SK-N-SH treated with all-trans-retinoic acid at 6 μM for 48 hours (cell line): ENCODE measurements around the gene SPSB2.
"Not testable (repeated sequence)": the region's sequence is repeated elsewhere in the genome, so short reads cannot be mapped to it uniquely, and the experiment has no call there.

ENCODE experiments used
- ATAC-seq: fragments of 200-7000 bp; cut with Tn5 transposase; 3 replicates; pipeline ENCODE4 v1.9.1; 2020; ENCODE audit warnings: mild to moderate bottlenecking, moderate library complexity
- CSDC2 ChIP-seq: fragments of 250-450 bp; sonication (Bioruptor Pico); IDR thresholded peaks from 2 replicates; pipeline ENCODE4 v1.5.0; 2020; ENCODE audit warnings: mild to moderate bottlenecking, moderate library complexity
- CSRNP3 ChIP-seq: fragments of 250-450 bp; sonication (Bioruptor Pico); IDR thresholded peaks from 2 replicates; pipeline ENCODE4 v1.5.1; 2021; ENCODE audit warnings: mild to moderate bottlenecking, moderate library complexity
- GLIS3 ChIP-seq: fragments of 250-450 bp; sonication (Bioruptor Pico); IDR thresholded peaks from 2 replicates; pipeline ENCODE4 v1.5.0; 2020; ENCODE audit warnings: mild to moderate bottlenecking, moderate library complexity
- OSR1 ChIP-seq: fragments of 250-450 bp; sonication (Bioruptor Pico); IDR thresholded peaks from 2 replicates; pipeline ENCODE4 v1.8.0; 2022; ENCODE audit warnings: moderate library complexity, mild to moderate bottlenecking, inconsistent platforms
- POU6F1 ChIP-seq: fragments of 250-450 bp; sonication (Bioruptor Pico); IDR thresholded peaks from 2 replicates; pipeline ENCODE4 v1.8.0; 2021; ENCODE audit warnings: low read depth, mild to moderate bottlenecking, moderate library complexity, borderline replicate concordance
- PPARA ChIP-seq: fragments of 250-450 bp; sonication (Bioruptor Pico); IDR thresholded peaks from 2 replicates; pipeline ENCODE4 v1.5.0; 2020; ENCODE audit warnings: mild to moderate bottlenecking, borderline replicate concordance
- RARB ChIP-seq: fragments of 250-450 bp; sonication (Bioruptor Pico); IDR thresholded peaks from 2 replicates; pipeline ENCODE4 v1.8.0; 2021; ENCODE audit warnings: mild to moderate bottlenecking, moderate library complexity
- ZFP3 ChIP-seq: fragments of 250-450 bp; sonication (Bioruptor Pico); IDR thresholded peaks from 2 replicates; pipeline ENCODE4 v1.5.0; 2020; ENCODE audit warnings: mild to moderate bottlenecking, moderate library complexity
- ZFP30 ChIP-seq: fragments of 450-650 bp; formaldehyde crosslinking; IDR thresholded peaks from 2 replicates; pipeline ENCODE4 v1.5.0; 2022; ENCODE audit warnings: mild to moderate bottlenecking, moderate library complexity
- ZNF565 ChIP-seq: fragments of 450-650 bp; formaldehyde crosslinking; conservative IDR thresholded peaks from 2 replicates; pipeline ENCODE4 v1.5.0; 2020; ENCODE audit warnings: low read depth, mild to moderate bottlenecking, moderate library complexity
- ZNF70 ChIP-seq: fragments of 450-650 bp; formaldehyde crosslinking; IDR thresholded peaks from 2 replicates; pipeline ENCODE4 v1.5.0; 2020; ENCODE audit warnings: mild to moderate bottlenecking, moderate library complexity
- TF ChIP-seq, protein P1 (sequence below): fragments of 250-450 bp; sonication (Bioruptor Pico); IDR thresholded peaks from 2 replicates; pipeline ENCODE4 v1.5.1; 2020; ENCODE audit warnings: low read depth, mild to moderate bottlenecking, moderate library complexity
- TF ChIP-seq, protein P2 (sequence below): fragments of 250-450 bp; sonication (Bioruptor Pico); IDR thresholded peaks from 2 replicates; pipeline ENCODE4 v1.8.0; 2020; ENCODE audit warnings: mild to moderate bottlenecking, moderate library complexity, borderline replicate concordance

Gene SPSB2

GRCh38 chr12:6891646-6892001 is 18.5 kb upstream of the SPSB2 start:
- TF ChIP-seq ZFP3 (no peak), CSDC2 (no peak), RARB (CRISPR knock-in tag) (no peak), ZFP30 (CRISPR knock-in tag) (no peak), ZNF565 (no peak)
- TF ChIP-seq, protein P1, sequence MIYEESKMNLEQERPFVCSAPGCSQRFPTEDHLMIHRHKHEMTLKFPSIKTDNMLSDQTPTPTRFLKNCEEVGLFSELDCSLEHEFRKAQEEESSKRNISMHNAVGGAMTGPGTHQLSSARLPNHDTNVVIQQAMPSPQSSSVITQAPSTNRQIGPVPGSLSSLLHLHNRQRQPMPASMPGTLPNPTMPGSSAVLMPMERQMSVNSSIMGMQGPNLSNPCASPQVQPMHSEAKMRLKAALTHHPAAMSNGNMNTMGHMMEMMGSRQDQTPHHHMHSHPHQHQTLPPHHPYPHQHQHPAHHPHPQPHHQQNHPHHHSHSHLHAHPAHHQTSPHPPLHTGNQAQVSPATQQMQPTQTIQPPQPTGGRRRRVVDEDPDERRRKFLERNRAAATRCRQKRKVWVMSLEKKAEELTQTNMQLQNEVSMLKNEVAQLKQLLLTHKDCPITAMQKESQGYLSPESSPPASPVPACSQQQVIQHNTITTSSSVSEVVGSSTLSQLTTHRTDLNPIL = no peak
- peak; percentile 21 for ATAC-seq

DNA sequence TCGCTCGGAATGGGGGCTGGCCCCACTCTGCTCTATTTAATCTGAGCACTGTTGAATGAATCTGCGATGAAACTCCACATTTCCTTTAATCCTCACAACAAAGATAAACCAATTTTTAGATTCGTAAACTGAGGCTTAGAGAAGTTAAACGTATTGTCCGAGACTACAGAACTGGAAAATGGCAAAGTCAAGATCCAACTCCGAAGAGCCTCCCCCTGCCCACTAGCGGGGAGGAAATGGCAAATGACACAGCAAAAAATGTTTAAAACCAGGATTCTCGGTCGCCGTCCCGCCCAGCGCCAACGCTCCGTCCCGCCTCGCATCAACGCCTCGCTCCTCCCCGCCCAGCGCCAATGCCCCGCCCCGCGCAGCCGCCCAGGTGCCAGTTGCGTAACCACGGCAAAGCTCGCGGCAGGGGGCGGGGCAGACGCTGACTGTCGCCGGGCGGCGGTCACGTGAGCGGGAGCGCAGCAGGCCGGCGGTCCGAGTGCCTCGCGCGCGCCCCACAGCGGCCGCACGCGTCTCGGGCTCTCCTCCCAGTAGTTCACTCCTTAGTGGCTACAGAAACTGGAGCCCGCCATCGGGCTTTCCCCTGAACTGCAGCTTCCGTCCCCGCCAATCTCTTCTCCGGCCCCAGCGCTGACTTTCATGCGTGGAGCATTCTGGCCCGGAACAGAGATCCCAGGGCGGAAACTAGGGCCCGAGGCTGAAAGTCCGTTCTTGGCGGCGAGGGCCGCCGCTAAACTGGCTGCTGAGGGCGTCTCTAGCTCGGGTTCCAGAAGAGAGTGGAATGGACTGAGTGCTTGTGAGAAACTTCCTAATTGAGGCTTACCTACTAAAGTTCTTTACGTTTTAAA is 17.9 kb upstream of the SPSB2 start:
- ATAC-seq = peak; percentile 99
- TF ChIP-seq PPARA (CRISPR knock-in tag) (no peak), CSRNP3 (no peak), GLIS3 (no peak), ZNF70 (CRISPR knock-in tag) (no peak), CSDC2 (no peak)
- TF ChIP-seq, protein P2, sequence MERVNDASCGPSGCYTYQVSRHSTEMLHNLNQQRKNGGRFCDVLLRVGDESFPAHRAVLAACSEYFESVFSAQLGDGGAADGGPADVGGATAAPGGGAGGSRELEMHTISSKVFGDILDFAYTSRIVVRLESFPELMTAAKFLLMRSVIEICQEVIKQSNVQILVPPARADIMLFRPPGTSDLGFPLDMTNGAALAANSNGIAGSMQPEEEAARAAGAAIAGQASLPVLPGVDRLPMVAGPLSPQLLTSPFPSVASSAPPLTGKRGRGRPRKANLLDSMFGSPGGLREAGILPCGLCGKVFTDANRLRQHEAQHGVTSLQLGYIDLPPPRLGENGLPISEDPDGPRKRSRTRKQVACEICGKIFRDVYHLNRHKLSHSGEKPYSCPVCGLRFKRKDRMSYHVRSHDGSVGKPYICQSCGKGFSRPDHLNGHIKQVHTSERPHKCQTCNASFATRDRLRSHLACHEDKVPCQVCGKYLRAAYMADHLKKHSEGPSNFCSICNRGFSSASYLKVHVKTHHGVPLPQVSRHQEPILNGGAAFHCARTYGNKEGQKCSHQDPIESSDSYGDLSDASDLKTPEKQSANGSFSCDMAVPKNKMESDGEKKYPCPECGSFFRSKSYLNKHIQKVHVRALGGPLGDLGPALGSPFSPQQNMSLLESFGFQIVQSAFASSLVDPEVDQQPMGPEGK (CRISPR knock-in tag) = no peak

DNA sequence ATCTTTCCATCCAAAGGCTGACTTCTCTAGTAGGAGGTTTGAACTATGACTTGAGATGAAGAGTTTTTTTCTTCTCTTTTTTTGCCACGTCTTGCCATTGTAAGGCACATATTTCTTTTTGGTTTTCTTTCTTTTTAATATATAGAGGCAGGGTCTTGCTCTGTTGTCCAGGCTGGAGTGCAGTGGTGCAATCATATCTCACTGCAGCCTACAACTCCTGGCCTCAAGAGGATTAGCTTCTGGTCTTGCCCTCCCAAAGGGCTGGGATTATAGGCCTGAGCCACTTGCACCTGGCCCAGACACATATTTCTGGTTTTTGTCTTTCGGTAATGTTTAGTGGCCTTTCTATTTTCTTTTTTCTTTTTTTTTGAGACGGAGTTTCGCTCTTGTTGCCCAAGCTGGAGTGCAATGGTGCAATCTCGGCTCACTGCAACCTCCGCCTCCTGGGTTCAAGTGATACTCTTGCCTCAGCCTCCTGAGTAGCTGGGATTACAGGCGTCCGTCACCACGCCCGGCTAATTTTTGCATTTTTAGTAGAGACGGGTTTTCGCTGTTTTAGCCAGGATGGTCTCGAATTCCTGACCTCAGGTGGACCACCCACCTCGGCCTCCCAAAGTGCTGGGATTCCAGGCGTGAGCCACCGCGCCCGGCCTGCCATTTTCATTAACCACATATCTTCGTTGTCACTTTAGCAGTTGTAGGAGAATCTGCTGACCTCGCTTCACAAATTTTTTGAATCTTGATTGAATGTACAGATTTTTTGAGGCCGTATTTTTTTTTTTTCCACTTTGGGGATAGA is 16.9 kb upstream of the SPSB2 start:
- not testable (repeated sequence) for ATAC-seq

DNA sequence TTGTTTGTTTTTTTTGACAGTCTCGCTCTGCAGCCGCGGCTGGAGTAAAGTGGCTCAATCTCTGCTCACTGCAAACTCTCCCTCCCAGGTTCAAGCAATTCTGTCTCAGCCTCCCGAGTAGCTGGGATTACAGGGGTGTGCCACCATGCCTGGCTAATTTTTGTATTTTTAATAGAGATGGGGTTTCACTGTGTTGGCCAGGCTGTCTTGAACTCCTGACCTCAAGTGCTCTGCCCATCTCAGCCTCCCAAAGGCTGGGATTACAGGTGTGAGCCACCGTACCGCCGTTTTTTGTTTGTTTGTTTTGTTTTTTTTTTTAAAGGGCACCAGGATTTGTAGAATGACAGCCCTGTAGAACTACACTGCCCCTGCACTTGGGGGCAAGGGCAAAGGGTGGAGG is 15.7 kb upstream of the SPSB2 start:
- not testable (repeated sequence) for ATAC-seq

DNA sequence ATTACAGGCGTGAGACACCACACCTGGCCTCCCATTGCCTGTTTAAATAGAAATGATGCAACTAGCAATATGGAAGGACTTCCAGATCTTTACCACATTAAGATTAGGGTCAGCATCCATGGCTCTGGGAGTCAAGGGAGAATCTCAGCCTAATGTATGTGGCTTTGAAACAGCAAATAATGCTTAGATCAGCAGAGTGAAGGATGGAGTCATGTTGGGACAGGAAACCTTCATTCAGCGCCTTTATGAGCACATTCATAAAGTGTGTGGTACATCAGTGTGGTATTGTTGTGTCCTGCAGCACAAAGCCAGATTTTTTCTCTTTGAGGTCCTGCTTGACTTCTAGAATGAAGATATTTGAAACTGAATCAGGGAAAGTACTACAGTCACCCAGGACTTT is 15.3 kb upstream of the SPSB2 start:
- ATAC-seq = no peak
- TF ChIP-seq GLIS3 = no peak

DNA sequence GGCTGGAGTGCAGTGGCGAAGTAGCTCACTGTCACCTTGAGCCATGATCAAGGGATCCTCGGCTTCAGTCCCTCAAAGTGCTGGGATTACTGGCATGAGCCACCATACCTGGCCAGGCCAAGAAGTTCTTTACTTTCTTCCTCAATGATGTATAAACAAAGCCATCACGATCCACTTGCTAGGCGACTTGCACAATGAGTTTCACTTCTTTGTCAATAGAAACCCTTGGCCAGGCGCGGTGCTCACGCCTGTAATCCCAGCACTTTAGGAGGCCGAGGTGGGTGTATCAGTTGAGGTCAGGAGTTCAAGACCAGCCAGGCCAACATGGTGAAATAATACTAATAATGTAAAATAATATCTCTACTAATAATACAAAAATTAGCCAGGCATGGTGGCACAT is 14.4 kb upstream of the SPSB2 start:
- ATAC-seq = no peak
- no peak for TF ChIP-seq GLIS3
- TF ChIP-seq, protein P1 = no peak
- no peak for TF ChIP-seq OSR1 (CRISPR knock-in tag)
- no peak for TF ChIP-seq POU6F1 (CRISPR knock-in tag)
- TF ChIP-seq ZFP30 (CRISPR knock-in tag) = no peak
- TF ChIP-seq, all 23 proteins: peak for 0

DNA sequence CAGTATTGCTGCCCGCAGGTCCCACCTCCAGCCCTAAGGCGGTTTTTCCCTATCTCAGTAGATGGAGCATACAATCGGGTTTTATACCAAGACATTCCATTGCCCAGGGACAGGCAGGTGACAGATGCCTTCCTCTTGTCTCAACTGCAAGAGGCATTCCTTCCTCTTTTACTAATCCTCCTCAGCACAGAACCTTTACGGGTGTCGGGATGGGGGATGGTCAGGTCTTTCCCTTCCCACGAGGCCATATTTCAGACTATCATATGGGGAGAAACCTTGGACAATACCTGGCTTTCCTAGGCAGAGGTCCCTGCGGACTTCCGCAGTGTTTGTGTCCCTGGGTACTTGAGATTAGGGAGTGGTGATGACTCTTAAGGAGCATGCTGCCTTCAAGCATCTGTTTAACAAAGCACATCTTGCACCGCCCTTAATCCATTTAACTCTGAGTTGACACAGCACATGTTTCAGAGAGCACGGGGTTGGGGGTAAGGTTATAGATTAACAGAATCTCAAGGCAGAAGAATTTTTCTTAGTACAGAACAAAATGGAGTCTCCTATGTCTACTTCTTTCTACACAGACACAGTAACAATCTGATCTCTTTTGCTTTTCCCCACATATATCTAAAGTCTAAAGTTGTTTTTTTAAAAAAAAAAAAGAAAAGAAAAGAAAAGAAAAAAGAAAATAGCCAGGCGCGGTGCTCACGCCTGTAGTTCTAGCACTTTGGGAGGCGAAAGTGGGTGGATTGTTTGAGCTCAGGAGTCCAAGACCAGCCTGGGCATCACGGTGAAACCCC is 13.3 kb upstream of the SPSB2 start:
- not testable (repeated sequence) for ATAC-seq
